Glutamatergic neuron (in vitro differentiated cells): ENCODE results near the gene RARB. TPM values are rescaled to one million over a fixed set of nuclear protein-coding genes. Genes with fewer than 3 reads are reported as not detected.
A peak's percentile ranks its signal among the peaks of the same experiment; 100 is the strongest.

Experiments used
- DNase-seq: peaks from one replicate; pipeline ENCODE4 v3.0.0; 2022
- H3K27ac Mint-ChIP-seq: one replicate; pipeline ENCODE4 v1.8.0; 2020; ENCODE audit warnings: mild to moderate bottlenecking, mixed read lengths, inconsistent platforms; ENCODE audit not compliant: unreplicated experiment
- H3K27me3 Mint-ChIP-seq: one replicate; pipeline ENCODE4 v1.8.0; 2020; ENCODE audit warnings: mild to moderate bottlenecking, moderate library complexity, mixed read lengths, inconsistent platforms; ENCODE audit not compliant: unreplicated experiment
- H3K36me3 Mint-ChIP-seq: one replicate; pipeline ENCODE4 v1.8.0; 2020; ENCODE audit warnings: mild to moderate bottlenecking, mixed read lengths, inconsistent platforms; ENCODE audit not compliant: unreplicated experiment
- H3K4me1 Mint-ChIP-seq: one replicate; pipeline ENCODE4 v1.8.0; 2020; ENCODE audit warnings: mild to moderate bottlenecking, low read depth, mixed read lengths, inconsistent platforms; ENCODE audit not compliant: unreplicated experiment
- H3K4me3 Mint-ChIP-seq: one replicate; pipeline ENCODE4 v1.8.0; 2020; ENCODE audit warnings: mild to moderate bottlenecking, mixed read lengths, inconsistent platforms; ENCODE audit not compliant: unreplicated experiment
- H3K9me3 Mint-ChIP-seq: one replicate; pipeline ENCODE4 v1.8.0; 2020; ENCODE audit warnings: mild to moderate bottlenecking, moderate library complexity, mixed read lengths, inconsistent platforms; ENCODE audit not compliant: unreplicated experiment
- CTCF ChIP-seq: fragments of 200-600 bp; sonication (generic); IDR thresholded peaks from one replicate; pipeline ENCODE4 v1.5.0; 2021; ENCODE audit not compliant: partially characterized antibody, unreplicated experiment
- long read RNA-seq: library from polyadenylated mRNA; unstranded; transcript quantifications from one replicate; pipeline ENCODE4 v2.0.0, GENCODE V29; 2020; ENCODE audit not compliant: unreplicated experiment
- total RNA-seq: library from RNA; stranded (reverse); fragmentation: NEBNext Ultra II Directional; extraction: Animal tissue kit (Norgen Biotek cat#: 25700); gene quantifications from one replicate; pipeline ENCODE4 v1.2.1, GENCODE V29; 2021; ENCODE audit not compliant: unreplicated experiment

The RARB gene
- total RNA-seq, result 1.2 TPM
- long read RNA-seq, result 0 reads

- DNase-seq, result peak; percentile 39
- Mint-ChIP-seq H3K9me3 (no peaks in the 10 kb centered on the region), H3K4me3 (peak within 1 kb of the TSS; percentile 94), H3K4me1 (peaks cover 5% of the 10 kb centered on the region), H3K27me3 (peaks cover 5% of the 10 kb centered on the region), H3K36me3 (no peaks in the 10 kb centered on the region), H3K27ac (peak within 1 kb of the TSS; percentile 28)
- no peak for TF ChIP-seq CTCF
Measured at GRCh38 chr3:25427942-25428788, at the start of gene RARB. Gene RARB, plus strand, starts transcription at chr3:25428263. Its CDS starts 469 bp downstream, at chr3:25428732.

- no peak overlapping the region for H3K27ac Mint-ChIP-seq
- no peak for TF ChIP-seq CTCF
- peaks cover 2% of the 10 kb centered on the region for H3K27me3 Mint-ChIP-seq
- H3K9me3 Mint-ChIP-seq, result no peaks in the 10 kb centered on the region
- DNase-seq, result no peak
- no peaks in the 10 kb centered on the region for H3K36me3 Mint-ChIP-seq
- H3K4me3 Mint-ChIP-seq, result no peak overlapping the region
- H3K4me1 Mint-ChIP-seq, result no peaks in the 10 kb centered on the region
Measured at GRCh38 chr3:25378786-25379311, 49.2 kb upstream of the RARB start.

GRCh38 chr3:25380222-25380739 is 47.8 kb upstream of the RARB start:
- no peaks in the 10 kb centered on the region for H3K4me1 Mint-ChIP-seq
- H3K9me3 Mint-ChIP-seq, result no peaks in the 10 kb centered on the region
- no peak for DNase-seq
- peaks cover 2% of the 10 kb centered on the region for H3K27me3 Mint-ChIP-seq
- H3K27ac Mint-ChIP-seq, result no peak overlapping the region
- H3K36me3 Mint-ChIP-seq, result no peaks in the 10 kb centered on the region
- no peak overlapping the region for H3K4me3 Mint-ChIP-seq
- TF ChIP-seq CTCF, result no peak

- H3K27ac Mint-ChIP-seq, result no peak overlapping the region
- H3K36me3 Mint-ChIP-seq, result no peaks in the 10 kb centered on the region
- no peak for DNase-seq
- H3K4me3 Mint-ChIP-seq, result no peak overlapping the region
- TF ChIP-seq CTCF, result no peak
- H3K4me1 Mint-ChIP-seq, result no peaks in the 10 kb centered on the region
- peaks cover 2% of the 10 kb centered on the region for H3K27me3 Mint-ChIP-seq
- no peaks in the 10 kb centered on the region for H3K9me3 Mint-ChIP-seq
Measured at GRCh38 chr3:25381083-25381482, 47.0 kb upstream of the RARB start.

- Mint-ChIP-seq H3K9me3 (no peaks in the 10 kb centered on the region), H3K4me1 (no peaks in the 10 kb centered on the region), H3K27me3 (peaks cover 2% of the 10 kb centered on the region), H3K27ac (no peak overlapping the region), H3K4me3 (no peak overlapping the region), H3K36me3 (no peaks in the 10 kb centered on the region)
- no peak for DNase-seq
- TF ChIP-seq CTCF, result no peak
Measured at GRCh38 chr3:25384471-25384870, 43.6 kb upstream of the RARB start.
